PFSK-1 (cell line): ENCODE measurements around the gene PI4KA.

ENCODE experiments used
- FOXP2 ChIP-seq: optimal IDR thresholded peaks from 2 replicates; pipeline ENCODE3; 2011; ENCODE audit warnings: borderline replicate concordance, control low read depth, inconsistent platforms; ENCODE audit not compliant: insufficient read depth; ENCODE audit errors: extremely low read length, extremely low read depth
- POLR2AphosphoS5 ChIP-seq: IDR thresholded peaks from 2 replicates; pipeline ENCODE4 v1.6.1; 2012; ENCODE audit warnings: low read depth, mild to moderate bottlenecking, control low read depth, low read length, moderate library complexity
- SIN3A ChIP-seq: IDR thresholded peaks from 2 replicates; pipeline ENCODE4 v1.6.1; 2012; ENCODE audit warnings: mild to moderate bottlenecking, low read length, moderate library complexity, borderline replicate concordance; ENCODE audit not compliant: insufficient read depth
- TAF1 ChIP-seq: IDR thresholded peaks from 2 replicates; pipeline ENCODE4 v1.6.1; 2012; ENCODE audit warnings: low read length, control low read depth, borderline replicate concordance; ENCODE audit not compliant: insufficient read depth
- TF ChIP-seq, protein P1 (sequence below), 2 experiments: IDR thresholded peaks; 2 replicates each; pipeline versions ENCODE4 v1.6.1 to v1.8.0; 2011 to 2012; ENCODE audit warnings: low read depth in 2 of 2, low read length in 2 of 2, control low read depth in 1 of 2, inconsistent platforms in 1 of 2, mild to moderate bottlenecking in 1 of 2, moderate library complexity in 1 of 2; ENCODE audit not compliant: insufficient read depth in 1 of 2

Gene PI4KA

DNA sequence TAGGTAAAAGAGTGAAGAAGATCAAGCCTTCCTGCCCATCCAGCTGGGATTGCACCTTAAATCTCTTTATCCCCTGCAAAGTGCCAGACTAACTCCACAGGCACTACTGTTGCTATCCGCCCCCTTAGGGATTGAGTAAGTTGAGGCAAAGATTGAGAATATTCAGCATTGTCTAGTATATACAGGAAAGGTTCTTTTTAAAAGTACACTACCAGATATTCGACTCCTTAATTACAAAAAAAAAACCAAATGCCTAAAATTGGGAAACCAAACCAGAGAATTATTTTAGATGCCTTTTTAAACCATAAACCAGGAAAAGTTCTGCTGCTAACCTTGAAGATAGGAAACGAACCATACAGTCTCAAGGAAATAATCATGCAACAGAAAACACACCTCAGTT is 73.2 kb downstream of the PI4KA start:
- no peak for TF ChIP-seq FOXP2
- no peak for TF ChIP-seq TAF1
- no peak for TF ChIP-seq POLR2AphosphoS5
- TF ChIP-seq, protein P1, sequence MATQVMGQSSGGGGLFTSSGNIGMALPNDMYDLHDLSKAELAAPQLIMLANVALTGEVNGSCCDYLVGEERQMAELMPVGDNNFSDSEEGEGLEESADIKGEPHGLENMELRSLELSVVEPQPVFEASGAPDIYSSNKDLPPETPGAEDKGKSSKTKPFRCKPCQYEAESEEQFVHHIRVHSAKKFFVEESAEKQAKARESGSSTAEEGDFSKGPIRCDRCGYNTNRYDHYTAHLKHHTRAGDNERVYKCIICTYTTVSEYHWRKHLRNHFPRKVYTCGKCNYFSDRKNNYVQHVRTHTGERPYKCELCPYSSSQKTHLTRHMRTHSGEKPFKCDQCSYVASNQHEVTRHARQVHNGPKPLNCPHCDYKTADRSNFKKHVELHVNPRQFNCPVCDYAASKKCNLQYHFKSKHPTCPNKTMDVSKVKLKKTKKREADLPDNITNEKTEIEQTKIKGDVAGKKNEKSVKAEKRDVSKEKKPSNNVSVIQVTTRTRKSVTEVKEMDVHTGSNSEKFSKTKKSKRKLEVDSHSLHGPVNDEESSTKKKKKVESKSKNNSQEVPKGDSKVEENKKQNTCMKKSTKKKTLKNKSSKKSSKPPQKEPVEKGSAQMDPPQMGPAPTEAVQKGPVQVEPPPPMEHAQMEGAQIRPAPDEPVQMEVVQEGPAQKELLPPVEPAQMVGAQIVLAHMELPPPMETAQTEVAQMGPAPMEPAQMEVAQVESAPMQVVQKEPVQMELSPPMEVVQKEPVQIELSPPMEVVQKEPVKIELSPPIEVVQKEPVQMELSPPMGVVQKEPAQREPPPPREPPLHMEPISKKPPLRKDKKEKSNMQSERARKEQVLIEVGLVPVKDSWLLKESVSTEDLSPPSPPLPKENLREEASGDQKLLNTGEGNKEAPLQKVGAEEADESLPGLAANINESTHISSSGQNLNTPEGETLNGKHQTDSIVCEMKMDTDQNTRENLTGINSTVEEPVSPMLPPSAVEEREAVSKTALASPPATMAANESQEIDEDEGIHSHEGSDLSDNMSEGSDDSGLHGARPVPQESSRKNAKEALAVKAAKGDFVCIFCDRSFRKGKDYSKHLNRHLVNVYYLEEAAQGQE (IDR thresholded peaks at IDR 0.05; ENCODE audit: insufficient read depth in 1 of 2, low read depth in 2 of 2, low read length in 2 of 2), result no peak
- TF ChIP-seq SIN3A, result no peak

DNA sequence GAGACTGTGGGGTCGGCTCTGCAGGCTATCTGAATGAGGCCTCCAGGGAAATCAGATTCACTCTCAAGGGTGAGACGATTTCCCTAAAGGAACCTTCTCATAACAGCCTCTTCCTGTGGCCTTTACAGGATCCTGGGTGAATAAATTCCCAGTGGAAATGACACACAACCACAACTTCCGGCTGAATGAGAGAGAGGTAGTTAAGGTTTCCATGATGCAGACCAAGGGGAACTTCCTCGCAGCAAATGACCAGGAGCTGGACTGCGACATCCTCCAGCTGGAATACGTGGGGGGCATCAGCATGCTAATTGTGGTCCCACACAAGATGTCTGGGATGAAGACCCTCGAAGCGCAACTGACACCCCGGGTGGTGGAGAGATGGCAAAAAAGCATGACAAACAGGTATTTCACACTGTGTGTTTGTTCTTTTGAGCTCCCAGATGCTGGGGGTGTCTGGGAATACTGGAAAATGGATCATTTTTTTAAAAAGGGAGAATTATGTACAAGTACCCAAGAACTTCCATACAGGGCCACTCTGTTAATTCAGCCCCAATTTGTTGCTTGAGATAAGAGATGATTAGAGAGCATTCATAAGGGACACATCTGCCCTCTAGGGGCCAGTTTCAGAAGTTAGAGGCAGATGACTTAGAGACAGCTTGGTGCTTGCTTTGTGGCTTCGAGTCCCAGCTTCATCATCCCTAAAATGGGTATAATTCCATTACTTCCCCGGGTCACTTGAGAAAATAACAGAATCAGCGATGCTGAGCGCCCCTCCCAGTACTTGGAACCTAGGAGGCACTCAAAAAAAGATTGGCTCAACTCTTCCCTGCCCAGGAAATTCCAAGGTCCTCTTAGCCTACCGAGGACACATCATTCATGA is 74.5 kb downstream of the PI4KA start:
- TF ChIP-seq, protein P1 (IDR thresholded peaks at IDR 0.05; ENCODE audit: insufficient read depth in 1 of 2, low read depth in 2 of 2, low read length in 2 of 2), result no peak
- TF ChIP-seq SIN3A, result no peak
- TF ChIP-seq FOXP2, result no peak
- TF ChIP-seq POLR2AphosphoS5, result no peak
- no peak for TF ChIP-seq TAF1

DNA sequence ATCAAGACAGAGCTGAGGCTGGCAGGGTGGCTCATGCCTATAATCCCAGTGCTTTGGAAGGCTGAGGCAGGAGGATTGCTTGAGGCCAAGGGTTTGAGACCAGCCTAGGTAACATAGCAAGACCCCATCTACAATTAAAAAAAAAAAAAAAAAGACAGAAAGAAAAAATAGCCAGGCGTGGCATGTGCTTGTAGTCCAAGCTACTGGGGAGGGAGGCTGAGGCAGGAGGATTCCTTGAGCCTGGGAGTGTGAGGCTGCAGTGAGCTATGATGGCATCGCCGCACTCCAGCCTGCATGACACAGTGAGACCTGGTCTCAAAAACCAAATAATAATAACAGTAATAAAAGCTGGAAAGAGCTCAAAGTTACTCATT is 75.3 kb downstream of the PI4KA start:
- TF ChIP-seq TAF1 (no peak), SIN3A (no peak), POLR2AphosphoS5 (no peak), FOXP2 (no peak)
- TF ChIP-seq, protein P1 (IDR thresholded peaks at IDR 0.05; ENCODE audit: insufficient read depth in 1 of 2, low read depth in 2 of 2, low read length in 2 of 2), result no peak

DNA sequence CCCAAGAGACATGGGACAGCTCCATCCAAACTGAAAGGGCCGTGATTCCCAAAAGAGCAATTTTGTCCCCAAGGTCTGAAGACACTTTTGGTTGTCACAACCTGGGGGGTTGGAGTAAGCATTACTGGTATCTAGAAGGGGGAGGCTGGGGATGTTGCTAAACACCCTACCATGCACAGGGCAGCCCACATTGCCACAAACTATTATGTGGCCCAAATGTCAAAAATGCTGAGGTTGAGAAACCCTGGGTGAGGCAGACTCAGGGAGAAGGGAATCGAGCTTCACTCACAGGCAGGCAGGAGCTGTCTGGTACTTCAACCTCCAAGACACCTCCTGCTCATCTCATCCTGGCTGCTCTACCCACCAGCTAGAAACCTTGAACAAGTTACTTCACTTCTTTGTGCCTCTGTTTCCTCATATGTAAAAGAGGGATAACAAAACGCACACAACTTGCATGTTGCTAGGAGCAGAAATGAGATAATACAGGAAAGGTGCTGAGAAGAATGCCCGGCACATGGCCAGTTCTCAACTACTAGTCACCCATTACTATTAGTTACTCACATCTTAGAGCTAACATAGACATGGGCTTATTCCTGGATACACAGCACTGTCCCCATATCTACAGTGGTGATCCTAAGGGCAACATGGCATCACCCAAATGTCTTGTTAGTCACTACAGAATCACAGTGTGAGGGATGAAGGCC is 75.9 kb downstream of the PI4KA start:
- TF ChIP-seq TAF1 (no peak), POLR2AphosphoS5 (no peak), FOXP2 (no peak), SIN3A (no peak)
- TF ChIP-seq, protein P1 (IDR thresholded peaks at IDR 0.05; ENCODE audit: insufficient read depth in 1 of 2, low read depth in 2 of 2, low read length in 2 of 2), result no peak
